Smooth muscle cell (in vitro differentiated cells): ENCODE results near the gene THOC6. TPM values are rescaled to one million over a fixed set of nuclear protein-coding genes. Genes with fewer than 3 reads are reported as not detected.
A peak's percentile ranks its signal among the peaks of the same experiment; 100 is the strongest.

Experiments used
- DNase-seq: peaks from one replicate; lab custom pipeline; 2025; ENCODE audit not compliant: unreplicated experiment; lab: John Stamatoyannopoulos, UW
- H2AFZ ChIP-seq: fragments of 200-600 bp; sonication (generic); 2 replicates; pipeline ENCODE4 v1.6.0; 2016; ENCODE audit warnings: antibody characterized with exemption, low read depth, mild to moderate bottlenecking
- H3F3A ChIP-seq: fragments of 200-600 bp; sonication (generic); 2 replicates; pipeline ENCODE4 v1.6.0; 2017; ENCODE audit warnings: antibody characterized with exemption, low read depth
- H3K27ac ChIP-seq: fragments of 200-600 bp; sonication (generic); 2 replicates; pipeline ENCODE4 v1.5.1; 2016; ENCODE audit warnings: low read depth, mild to moderate bottlenecking
- H3K27me3 ChIP-seq: fragments of 200-600 bp; sonication (generic); 2 replicates; pipeline ENCODE4 v1.6.1; 2016; ENCODE audit warnings: low read depth, mild to moderate bottlenecking
- H3K36me3 ChIP-seq: fragments of 200-600 bp; sonication (generic); 2 replicates; pipeline ENCODE4 v1.5.1; 2016; ENCODE audit warnings: low read depth
- H3K4me1 ChIP-seq: fragments of 200-600 bp; sonication (generic); 2 replicates; pipeline ENCODE4 v1.5.1; 2016; ENCODE audit warnings: low read depth
- H3K4me2 ChIP-seq: fragments of 200-600 bp; sonication (generic); 2 replicates; pipeline ENCODE4 v1.6.0; 2016; ENCODE audit warnings: mild to moderate bottlenecking
- H3K4me3 ChIP-seq: fragments of 200-600 bp; sonication (generic); 2 replicates; pipeline ENCODE4 v1.5.1; 2016; ENCODE audit warnings: mild to moderate bottlenecking
- H3K79me2 ChIP-seq: fragments of 200-600 bp; sonication (generic); 2 replicates; pipeline ENCODE4 v1.6.0; 2016; ENCODE audit warnings: low read depth, mild to moderate bottlenecking
- H3K9ac ChIP-seq: fragments of 200-600 bp; sonication (generic); 2 replicates; pipeline ENCODE4 v1.6.0; 2016; ENCODE audit warnings: low read depth
- H3K9me3 ChIP-seq: fragments of 200-600 bp; sonication (generic); replicated peaks from 2 replicates; pipeline ENCODE4 v1.5.1; 2016; ENCODE audit warnings: low read depth
- H4K20me1 ChIP-seq: fragments of 200-600 bp; sonication (generic); 2 replicates; pipeline ENCODE4 v1.6.0; 2016; ENCODE audit warnings: low read depth
- WGBS: methylation state at CpG from one replicate; pipeline ENCODE4 v1.1.7; 2016; ENCODE audit warnings: low lambda C conversion rate; 5-methylcytosine and 5-hydroxymethylcytosine counted together
- polyA plus RNA-seq: library from polyadenylated mRNA; unstranded; fragments of >200 nt; fragmentation: Nextera tagmentation; extraction: Ambion mirVana; gene quantifications from 2 replicates; pipeline ENCODE4 v1.2.1, GENCODE V29; 2016
- total RNA-seq: library from RNA; depleted of rRNA; stranded (reverse); fragments of >200 nt; gene quantifications from 2 replicates; pipeline ENCODE4 v1.2.3, GENCODE V29; 2014
- TF ChIP-seq, protein P1 (sequence below): fragments of 200-600 bp; sonication (generic); IDR thresholded peaks from 2 replicates; pipeline ENCODE4 v1.5.1; 2017; ENCODE audit warnings: borderline replicate concordance, mild to moderate bottlenecking, antibody characterized with exemption; ENCODE audit not compliant: insufficient read depth, poor library complexity, severe bottlenecking

THOC6 gene
- total and polyA plus RNA-seq, 2 experiments from 2014 or later = 28.9 to 59.4 TPM

DNA sequence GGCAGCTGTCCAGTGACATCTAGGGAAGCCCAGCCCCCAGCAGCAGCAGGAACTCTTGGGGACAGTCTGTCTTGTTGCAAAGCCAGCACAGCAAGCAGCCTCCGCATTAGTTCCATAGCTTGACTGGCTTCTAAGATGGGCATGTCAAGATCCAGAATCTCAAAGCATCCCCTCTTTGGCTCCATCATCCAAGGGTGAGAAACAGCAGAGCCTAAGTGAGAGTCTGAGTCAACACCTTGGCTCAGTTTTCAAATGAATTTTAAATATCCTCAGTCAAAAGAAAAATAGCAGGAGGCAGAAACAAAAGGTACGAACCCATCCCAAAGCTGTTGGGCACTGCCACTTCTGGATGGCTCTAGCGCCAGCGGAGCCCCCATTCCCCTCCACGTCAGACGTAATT, 8.9 kb upstream of the THOC6 start:
- H3K36me3 ChIP-seq = no peaks in the 10 kb centered on the region
- H3K4me2 ChIP-seq = no peak overlapping the region
- peaks cover 37% of the 10 kb centered on the region for H3K27me3 ChIP-seq
- DNase-seq = no peak
- H3K27ac ChIP-seq = no peak overlapping the region
- peaks cover 16% of the 10 kb centered on the region for H3F3A ChIP-seq
- TF ChIP-seq, protein P1, sequence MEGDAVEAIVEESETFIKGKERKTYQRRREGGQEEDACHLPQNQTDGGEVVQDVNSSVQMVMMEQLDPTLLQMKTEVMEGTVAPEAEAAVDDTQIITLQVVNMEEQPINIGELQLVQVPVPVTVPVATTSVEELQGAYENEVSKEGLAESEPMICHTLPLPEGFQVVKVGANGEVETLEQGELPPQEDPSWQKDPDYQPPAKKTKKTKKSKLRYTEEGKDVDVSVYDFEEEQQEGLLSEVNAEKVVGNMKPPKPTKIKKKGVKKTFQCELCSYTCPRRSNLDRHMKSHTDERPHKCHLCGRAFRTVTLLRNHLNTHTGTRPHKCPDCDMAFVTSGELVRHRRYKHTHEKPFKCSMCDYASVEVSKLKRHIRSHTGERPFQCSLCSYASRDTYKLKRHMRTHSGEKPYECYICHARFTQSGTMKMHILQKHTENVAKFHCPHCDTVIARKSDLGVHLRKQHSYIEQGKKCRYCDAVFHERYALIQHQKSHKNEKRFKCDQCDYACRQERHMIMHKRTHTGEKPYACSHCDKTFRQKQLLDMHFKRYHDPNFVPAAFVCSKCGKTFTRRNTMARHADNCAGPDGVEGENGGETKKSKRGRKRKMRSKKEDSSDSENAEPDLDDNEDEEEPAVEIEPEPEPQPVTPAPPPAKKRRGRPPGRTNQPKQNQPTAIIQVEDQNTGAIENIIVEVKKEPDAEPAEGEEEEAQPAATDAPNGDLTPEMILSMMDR = no peak
- H3K4me1 ChIP-seq = peaks cover 23% of the 10 kb centered on the region
- no peaks in the 10 kb centered on the region for H3K9me3 ChIP-seq
- H3K9ac ChIP-seq = no peak overlapping the region
- 95% methylated on average over 6 of the region's 6 CpGs for WGBS
- peaks cover 4% of the 10 kb centered on the region for H4K20me1 ChIP-seq
- no peaks in the 10 kb centered on the region for H3K79me2 ChIP-seq
- H2AFZ ChIP-seq = no peak overlapping the region
- H3K4me3 ChIP-seq = no peak overlapping the region

- Histone ChIP-seq H3K9me3 (no peaks in the 10 kb centered on the region), H3K79me2 (no peaks in the 10 kb centered on the region), H3K4me3 (no peak overlapping the region), H3K27ac (no peak overlapping the region), H2AFZ (no peak overlapping the region), H3F3A (peaks cover 16% of the 10 kb centered on the region), H3K9ac (no peak overlapping the region), H3K4me1 (peaks cover 20% of the 10 kb centered on the region), H3K36me3 (no peaks in the 10 kb centered on the region), H3K4me2 (no peak overlapping the region), H4K20me1 (peaks cover 5% of the 10 kb centered on the region), H3K27me3 (peaks cover 34% of the 10 kb centered on the region)
- TF ChIP-seq, protein P1 = no peak
- 77% methylated on average over 13 of the region's 13 CpGs for WGBS
- no peak for DNase-seq
Measured at GRCh38 chr16:3015865-3016521, 7.8 kb upstream of the THOC6 start.

- DNase-seq = no peak
- Histone ChIP-seq H3K4me2 (peak overlapping the region; percentile 77), H3K36me3 (no peaks in the 10 kb centered on the region), H3K9ac (peak overlapping the region; percentile 21), H3K27me3 (peaks cover 22% of the 10 kb centered on the region), H4K20me1 (peaks cover 10% of the 10 kb centered on the region), H3K4me1 (peaks cover 20% of the 10 kb centered on the region), H3K27ac (peak overlapping the region; percentile 40), H3K9me3 (no peaks in the 10 kb centered on the region), H2AFZ (no peak overlapping the region), H3K79me2 (no peaks in the 10 kb centered on the region), H3K4me3 (peak overlapping the region; percentile 43), H3F3A (peaks cover 16% of the 10 kb centered on the region)
- TF ChIP-seq, protein P1 = no peak
- 20% methylated on average over 20 of the region's 20 CpGs for WGBS
Measured at GRCh38 chr16:3017344-3017743, 6.5 kb upstream of the THOC6 start.

DNA sequence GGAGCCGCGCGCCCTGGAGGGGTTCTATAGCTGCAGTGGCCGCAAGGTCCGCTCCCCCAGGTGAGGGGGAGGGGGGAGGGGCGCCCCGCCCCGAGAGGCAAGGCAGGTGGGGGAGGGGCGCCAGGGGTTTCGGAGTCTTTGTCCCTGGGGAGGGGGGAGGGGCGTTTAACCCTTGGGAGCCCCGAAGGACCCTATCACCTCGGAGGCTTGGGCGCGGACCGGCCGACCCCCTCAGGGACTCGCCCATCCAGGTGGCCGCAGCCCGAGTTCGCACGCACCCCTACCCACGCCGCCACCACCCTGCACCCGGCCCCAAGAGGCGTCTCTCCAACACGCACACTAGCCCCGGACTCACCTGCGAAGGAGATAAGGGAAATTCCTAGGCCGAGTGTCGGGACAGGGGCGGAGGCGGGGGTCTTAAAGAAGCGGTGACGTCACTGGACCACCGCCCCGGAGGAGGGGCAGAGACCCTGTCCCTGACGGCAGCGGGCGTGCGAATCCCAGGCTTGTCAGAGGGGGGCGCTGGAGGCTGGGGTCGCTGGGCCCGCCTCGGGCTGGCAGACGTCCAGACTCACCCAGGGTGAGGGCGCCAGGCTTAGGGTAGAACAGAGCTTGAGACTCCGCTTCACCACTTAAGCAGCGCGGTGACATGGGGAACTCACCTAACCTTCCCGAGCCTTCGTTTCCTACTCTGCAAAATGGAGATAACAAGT, 5.9 kb upstream of the THOC6 start, which contains the start of gene CLDN6:
CLDN6 (minus strand) TSS at position 390 of the 713 bp plus-strand sequence. CDS start 2,162 bp downstream, outside the sequence.
- H4K20me1 ChIP-seq = peaks cover 10% of the 10 kb centered on the region
- TF ChIP-seq, protein P1 = peak; percentile 39
- WGBS = 3% methylated on average over 37 of the region's 52 CpGs
- H2AFZ ChIP-seq = no peak within 1 kb of the TSS
- H3K36me3 ChIP-seq = no peaks in the 10 kb centered on the region
- peak within 1 kb of the TSS; percentile 43 for H3K4me3 ChIP-seq
- peaks cover 16% of the 10 kb centered on the region for H3F3A ChIP-seq
- H3K27me3 ChIP-seq = peaks cover 16% of the 10 kb centered on the region
- peak within 1 kb of the TSS; percentile 77 for H3K4me2 ChIP-seq
- no peak for DNase-seq
- no peaks in the 10 kb centered on the region for H3K9me3 ChIP-seq
- H3K79me2 ChIP-seq = no peaks in the 10 kb centered on the region
- peak within 1 kb of the TSS; percentile 50 for H3K9ac ChIP-seq
- peaks cover 20% of the 10 kb centered on the region for H3K4me1 ChIP-seq
- peak within 1 kb of the TSS; percentile 40 for H3K27ac ChIP-seq
